ENCODE results near the gene PLXNB2.
"Not testable (repeated sequence)": the region's sequence is repeated elsewhere in the genome, so short reads cannot be mapped to it uniquely, and the experiment has no call there.

The PLXNB2 gene

GRCh38 chr22:50278461-50278860 is 29.0 kb downstream of the PLXNB2 start:
- no peak for DNase-seq

- no peak for DNase-seq
Measured at GRCh38 chr22:50277761-50278160, 29.7 kb downstream of the PLXNB2 start.

- DNase-seq, result peak; percentile 20
Measured at GRCh38 chr22:50276143-50276542, 31.3 kb downstream of the PLXNB2 start.

- DNase-seq, result no peak
Measured at GRCh38 chr22:50275181-50276055, 32.0 kb downstream of the PLXNB2 start.

GRCh38 chr22:50274771-50275170 is 32.7 kb downstream of the PLXNB2 start:
- no peak for DNase-seq

- peak; percentile 34 for DNase-seq
Measured at GRCh38 chr22:50274311-50274710, 33.1 kb downstream of the PLXNB2 start.

GRCh38 chr22:50273781-50274180 is 33.7 kb downstream of the PLXNB2 start:
- not testable (repeated sequence) for DNase-seq

- not testable (repeated sequence) for DNase-seq
Measured at GRCh38 chr22:50273352-50273751, 34.1 kb downstream of the PLXNB2 start.

GRCh38 chr22:50272044-50272802 is 35.2 kb downstream of the PLXNB2 start:
- no peak for DNase-seq

- DNase-seq, result peak; percentile 53
Measured at GRCh38 chr22:50271519-50271970, 35.9 kb downstream of the PLXNB2 start.

GRCh38 chr22:50270666-50271394 is 36.6 kb downstream of the PLXNB2 start:
- DNase-seq, result peak; percentile 73

GRCh38 chr22:50269970-50270665 is 37.3 kb downstream of the PLXNB2 start, which contains the start of gene MAPK11:
TSS of gene MAPK11 (minus strand) at chr22:50270380. CDS start at chr22:50270292, 88 bp downstream.
- DNase-seq, result peak; percentile 58

GRCh38 chr22:50269573-50269969 is 37.9 kb downstream of the PLXNB2 start:
- DNase-seq, result no peak

- no peak for DNase-seq
Measured at GRCh38 chr22:50268655-50269113, 38.8 kb downstream of the PLXNB2 start.

GRCh38 chr22:50267591-50268390 is 39.7 kb downstream of the PLXNB2 start:
- DNase-seq, result peak; percentile 59

- DNase-seq, result no peak
Measured at GRCh38 chr22:50266994-50267393, 40.5 kb downstream of the PLXNB2 start.

GRCh38 chr22:50264946-50265669 is 42.3 kb downstream of the PLXNB2 start:
- DNase-seq, result no peak

GRCh38 chr22:50264104-50264745 is 43.2 kb downstream of the PLXNB2 start:
- DNase-seq, result no peak

- DNase-seq, result no peak
Measured at GRCh38 chr22:50262973-50263617, 44.4 kb downstream of the PLXNB2 start.
